Vagina (tissue), 2 donors: ENCODE results near the gene RAB3IL1.

ENCODE experiments used
- CTCF ChIP-seq, 3 experiments: fragments of 450-650 bp in 2 of 3; fragments of 200-600 bp in 1 of 3; sonication (generic) in 1 of 3; IDR thresholded peaks; one replicate each; pipeline ENCODE4 v1.5.1; 2017 to 2019; ENCODE audit warnings: antibody characterized with exemption in 3 of 3, mild to moderate bottlenecking in 2 of 3, moderate library complexity in 2 of 3
- POLR2A ChIP-seq, 2 donors: fragments of 450-650 bp; IDR thresholded peaks; one replicate each; pipeline ENCODE4 v1.6.1; 2017; ENCODE audit warnings: antibody characterized with exemption in 2 of 2, mild to moderate bottlenecking in 2 of 2, moderate library complexity in 2 of 2
- POLR2AphosphoS5 ChIP-seq, 2 donors: sonication (generic); formaldehyde crosslinking; IDR thresholded peaks; one replicate each; pipeline ENCODE4 v1.9.0; 2017; ENCODE audit warnings: antibody characterized with exemption in 2 of 2, mild to moderate bottlenecking in 2 of 2, low read depth in 1 of 2; ENCODE audit not compliant: insufficient read depth in 1 of 2

GRCh38 chr11:61907871-61908729 is 9.3 kb downstream of the RAB3IL1 start:
- TF ChIP-seq POLR2A (IDR thresholded peaks at IDR 0.05) (no peak), CTCF (IDR thresholded peaks at IDR 0.05) (no peak), POLR2AphosphoS5 (IDR thresholded peaks at IDR 0.05; ENCODE audit: insufficient read depth in 1 of 2, low read depth in 1 of 2) (no peak)
